VCaP (cell line): ENCODE data around the gene ACBD6.

Source experiments
- H3K27ac ChIP-seq: fragments of 450-650 bp; 2 replicates; pipeline ENCODE4 v1.5.1; 2017
- TF ChIP-seq, protein P1 (sequence below): fragments of 450-650 bp; conservative IDR thresholded peaks from 2 replicates; pipeline ENCODE4 v1.5.1; 2017; ENCODE audit warnings: mild to moderate bottlenecking, moderate library complexity

The ACBD6 gene

DNA sequence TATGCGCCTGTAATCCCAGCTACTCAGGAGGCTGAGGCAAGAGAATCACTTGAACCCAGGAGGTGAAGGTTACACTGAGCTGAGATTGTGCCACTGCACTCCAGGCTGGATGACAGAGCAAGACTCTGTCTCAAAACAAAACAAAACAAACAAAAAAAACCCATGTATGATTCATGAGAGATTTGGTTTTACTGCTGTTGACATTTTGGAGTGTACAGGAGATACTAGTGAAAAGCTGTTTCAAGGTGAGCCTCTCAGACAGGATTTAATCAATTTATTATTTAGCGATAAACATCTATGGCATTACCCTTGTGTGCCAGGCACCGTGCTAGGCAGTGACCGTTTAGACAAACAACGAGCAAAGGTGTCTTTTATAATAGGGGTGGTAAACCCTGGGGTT, 255.8 kb downstream of the ACBD6 start:
- TF ChIP-seq, protein P1, sequence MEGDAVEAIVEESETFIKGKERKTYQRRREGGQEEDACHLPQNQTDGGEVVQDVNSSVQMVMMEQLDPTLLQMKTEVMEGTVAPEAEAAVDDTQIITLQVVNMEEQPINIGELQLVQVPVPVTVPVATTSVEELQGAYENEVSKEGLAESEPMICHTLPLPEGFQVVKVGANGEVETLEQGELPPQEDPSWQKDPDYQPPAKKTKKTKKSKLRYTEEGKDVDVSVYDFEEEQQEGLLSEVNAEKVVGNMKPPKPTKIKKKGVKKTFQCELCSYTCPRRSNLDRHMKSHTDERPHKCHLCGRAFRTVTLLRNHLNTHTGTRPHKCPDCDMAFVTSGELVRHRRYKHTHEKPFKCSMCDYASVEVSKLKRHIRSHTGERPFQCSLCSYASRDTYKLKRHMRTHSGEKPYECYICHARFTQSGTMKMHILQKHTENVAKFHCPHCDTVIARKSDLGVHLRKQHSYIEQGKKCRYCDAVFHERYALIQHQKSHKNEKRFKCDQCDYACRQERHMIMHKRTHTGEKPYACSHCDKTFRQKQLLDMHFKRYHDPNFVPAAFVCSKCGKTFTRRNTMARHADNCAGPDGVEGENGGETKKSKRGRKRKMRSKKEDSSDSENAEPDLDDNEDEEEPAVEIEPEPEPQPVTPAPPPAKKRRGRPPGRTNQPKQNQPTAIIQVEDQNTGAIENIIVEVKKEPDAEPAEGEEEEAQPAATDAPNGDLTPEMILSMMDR, result no peak
- H3K27ac ChIP-seq, result no peak overlapping the region

DNA sequence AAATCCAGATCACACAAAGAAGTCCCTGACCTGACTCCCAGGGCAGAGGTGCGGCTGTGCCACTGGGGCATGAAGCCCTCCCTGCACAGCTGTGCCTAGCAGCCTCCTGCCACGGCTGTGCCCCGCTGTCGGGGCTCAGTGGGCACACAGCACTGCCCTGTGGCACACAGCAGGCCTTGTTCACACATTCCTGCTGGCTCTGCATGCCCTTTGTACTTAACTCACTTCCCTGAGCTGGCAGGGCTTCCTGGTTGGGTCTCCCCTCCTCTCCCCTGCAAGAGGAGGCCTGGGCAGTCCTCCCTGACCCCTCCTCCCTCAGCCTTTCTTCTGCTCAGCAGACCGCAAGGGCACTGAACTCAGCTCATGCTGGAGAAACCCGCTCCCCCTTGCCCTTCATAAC, 257.5 kb downstream of the ACBD6 start:
- TF ChIP-seq, protein P1, result no peak

DNA sequence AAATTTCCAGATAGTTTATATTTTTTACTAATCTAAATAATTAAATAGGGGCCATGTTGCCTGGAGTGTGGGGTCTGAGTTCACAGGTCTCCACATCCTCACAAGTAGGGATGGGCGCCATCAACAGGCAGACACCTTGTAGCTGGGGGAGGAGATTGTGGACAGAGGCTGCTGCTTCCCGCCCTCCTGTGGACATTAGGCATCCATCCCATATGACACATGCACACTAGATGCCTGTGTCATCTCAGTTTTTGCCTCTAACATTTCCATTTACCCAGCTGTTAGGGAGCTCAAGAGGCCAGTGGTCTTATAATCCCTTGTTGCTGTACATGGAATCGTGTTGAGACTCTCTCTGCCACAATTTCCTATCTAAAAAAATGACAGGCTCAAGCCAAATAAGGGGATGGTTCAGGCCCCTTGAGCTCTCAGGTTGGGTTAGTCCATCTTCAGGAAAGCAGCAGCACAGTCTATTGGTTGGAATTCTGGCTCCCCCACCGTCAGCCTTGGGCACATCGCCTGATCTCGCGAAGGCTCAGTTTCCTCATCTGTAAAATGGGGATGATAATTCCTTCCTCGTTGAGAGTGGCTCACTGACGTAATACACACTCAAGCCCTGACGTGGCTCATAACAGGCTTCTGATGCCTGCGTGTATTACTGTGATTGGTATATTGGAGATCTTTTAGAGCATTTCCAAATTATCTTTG, 258.7 kb downstream of the ACBD6 start:
- no peak overlapping the region for H3K27ac ChIP-seq
- TF ChIP-seq, protein P1, result no peak

More for the DNA sequence above, 257.5 kb downstream of the ACBD6 start:
- no peak overlapping the region for H3K27ac ChIP-seq

DNA sequence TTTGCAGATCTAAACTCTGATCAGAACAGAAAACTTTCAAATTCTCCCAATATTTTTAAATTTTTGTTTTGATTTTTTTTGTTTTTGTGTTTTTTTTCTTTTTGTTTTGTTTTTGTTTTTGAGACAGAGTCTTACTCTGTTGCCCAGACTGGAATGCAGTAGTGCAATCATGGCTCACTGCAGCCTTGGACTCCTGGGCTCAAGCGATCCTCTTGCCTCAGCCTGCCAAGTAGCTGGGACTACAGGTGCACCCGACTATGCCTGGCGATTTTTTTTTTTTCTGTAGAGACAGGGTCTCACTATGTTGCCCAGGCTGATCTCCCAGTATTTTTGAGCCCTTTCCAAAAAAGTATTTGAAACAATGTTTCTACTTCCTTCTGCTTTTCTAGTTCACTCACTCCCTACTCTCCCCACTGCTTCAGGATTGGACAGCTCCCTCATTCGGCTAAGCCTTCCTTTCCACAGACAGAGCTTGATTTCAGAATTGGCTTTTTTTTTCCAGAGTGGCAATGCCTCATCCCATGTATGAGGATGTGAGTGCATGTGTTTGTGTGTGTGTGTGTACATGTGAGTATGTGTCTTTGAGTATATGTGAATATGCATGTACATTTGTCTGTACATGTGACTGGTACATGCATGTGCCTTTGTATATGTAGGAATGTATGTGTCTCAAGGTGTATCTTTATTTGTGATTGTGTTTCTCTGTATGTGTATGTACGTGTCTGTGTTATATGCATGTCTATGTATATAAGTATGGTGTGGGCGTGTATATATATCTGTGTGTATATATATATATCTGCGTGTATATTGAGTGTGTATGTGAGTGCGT, 260.4 kb downstream of the ACBD6 start:
- H3K27ac ChIP-seq, result no peak overlapping the region
- TF ChIP-seq, protein P1, result no peak

DNA sequence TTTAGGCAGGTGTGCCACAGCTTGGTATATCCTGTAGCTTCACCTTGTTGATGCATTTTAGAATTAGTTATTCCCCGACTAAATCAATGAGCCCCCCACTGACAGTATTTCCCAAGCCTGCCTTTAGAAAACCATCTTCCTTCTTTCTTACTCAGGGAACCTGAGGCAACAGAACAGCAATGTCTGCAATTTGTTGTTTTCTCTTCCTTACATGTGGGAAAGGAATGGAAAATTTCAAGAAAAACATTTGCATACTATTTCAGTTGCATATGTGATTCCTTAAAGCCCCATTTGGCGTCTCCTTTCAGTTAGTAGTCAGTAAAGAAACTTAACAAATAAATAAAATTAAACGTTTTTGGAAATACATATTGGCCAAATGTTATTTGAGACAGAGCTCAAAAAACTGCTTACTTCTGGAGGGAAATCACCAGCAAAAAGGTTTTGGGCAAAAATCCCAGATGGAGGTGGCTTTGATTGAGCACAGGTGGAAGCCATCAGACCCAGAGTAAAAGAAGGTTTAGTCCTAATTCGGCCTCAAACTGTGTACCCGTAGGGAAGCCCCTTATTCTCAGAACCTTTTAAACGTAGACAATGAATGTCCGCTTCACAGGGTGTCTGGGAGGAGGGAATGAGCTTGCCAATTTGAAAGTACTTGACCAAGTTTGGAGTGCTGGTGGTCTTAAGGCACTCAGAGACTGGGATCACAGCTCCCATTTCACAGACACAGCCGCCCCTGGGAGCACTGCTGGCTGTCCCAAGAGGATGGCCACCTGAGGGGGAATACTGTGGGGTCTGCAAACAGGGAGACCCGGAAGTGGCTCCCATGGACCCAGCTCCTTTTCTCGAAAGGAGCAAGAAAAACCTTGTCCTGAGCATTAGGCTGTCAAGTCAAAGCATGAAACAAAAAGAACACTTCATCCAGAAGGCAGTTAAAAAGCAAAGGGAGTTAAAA, 263.0 kb downstream of the ACBD6 start:
- TF ChIP-seq, protein P1, result no peak
- no peak overlapping the region for H3K27ac ChIP-seq

DNA sequence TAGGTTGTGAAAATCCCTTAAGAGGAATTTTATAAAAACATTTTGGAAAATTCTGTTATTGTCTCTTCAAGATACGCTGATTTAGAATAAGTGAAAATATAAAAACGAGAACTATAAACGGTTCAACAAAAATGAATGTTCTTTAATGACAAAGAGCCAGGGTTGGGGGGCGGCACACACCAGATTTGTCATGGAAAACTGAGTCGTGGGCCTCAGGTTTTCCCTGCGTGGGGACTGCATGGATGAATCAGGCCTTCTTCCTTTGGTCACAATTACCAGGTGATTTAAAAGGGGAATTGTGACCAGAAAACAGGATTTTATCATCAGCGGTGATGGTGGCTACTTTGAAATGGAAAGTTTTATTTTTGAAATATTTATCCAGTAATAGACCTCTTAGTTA, 263.7 kb downstream of the ACBD6 start:
- TF ChIP-seq, protein P1, result no peak
- H3K27ac ChIP-seq, result no peak overlapping the region
